ENCODE measurements around the gene ACTR5. TPM values are rescaled to one million over a fixed set of nuclear protein-coding genes. Genes with fewer than 3 reads are reported as not detected.

Gene ACTR5
- total and polyA plus RNA-seq, 2 of the 13 experiments (the other 11 are each of a cell fraction or from before 2014, with no cell fraction given), result 19.5 to 20.5 TPM

GRCh38 chr20:38805502-38805957 lies 57.3 kb downstream of the ACTR5 start, which contains the start of gene PPP1R16B (continued):
- TF ChIP-seq SNAPC4 (CRISPR knock-in tag; IDR thresholded peaks at IDR 0.05), result no peak
- no peak for TF ChIP-seq ZNF775 (CRISPR knock-in tag; IDR thresholded peaks at IDR 0.05; ENCODE audit: borderline replicate concordance)
- TF ChIP-seq ZNF800 (CRISPR knock-in tag; IDR thresholded peaks at IDR 0.05), result 0 out of 2 replicates have a peak, but pooled peaks have one; percentile 27
- TF ChIP-seq ZNF280B (CRISPR knock-in tag; IDR thresholded peaks at IDR 0.05; ENCODE audit: borderline replicate concordance), result 0 out of 2 replicates have a peak, but pooled peaks have one; percentile 20
- no peak for TF ChIP-seq SP140L (CRISPR knock-in tag; IDR thresholded peaks at IDR 0.05; ENCODE audit: borderline replicate concordance)
- TF ChIP-seq ZKSCAN1 (IDR thresholded peaks at IDR 0.05; ENCODE audit: low read length), result no peak
- no peak for TF ChIP-seq ZNF235 (CRISPR knock-in tag; IDR thresholded peaks at IDR 0.05; ENCODE audit: borderline replicate concordance)
- peak; percentile 22; the same call in 1 of the 2 replicates for TF ChIP-seq ZNF891 (CRISPR knock-in tag; IDR thresholded peaks at IDR 0.05)
- peak; percentile 37; the same call in 1 of the 2 replicates for TF ChIP-seq GABPB1 (CRISPR knock-in tag; IDR thresholded peaks at IDR 0.05)
- no peak for TF ChIP-seq ZNF691 (CRISPR knock-in tag; IDR thresholded peaks at IDR 0.05; ENCODE audit: borderline replicate concordance, low read depth)
- peak; percentile 22; the same call in 1 of the 2 replicates for TF ChIP-seq ZNF777 (CRISPR knock-in tag; IDR thresholded peaks at IDR 0.05)
- TF ChIP-seq THAP7 (CRISPR knock-in tag; IDR thresholded peaks at IDR 0.05), result no peak
- 0 out of 2 replicates have a peak, but pooled peaks have one; percentile 48 for TF ChIP-seq SALL2 (CRISPR knock-in tag; IDR thresholded peaks at IDR 0.05)
- TF ChIP-seq ATF7 (IDR thresholded peaks at IDR 0.05), result no peak
- TF ChIP-seq ATF7 (CRISPR knock-in tag; IDR thresholded peaks at IDR 0.05), result no peak
- TF ChIP-seq THAP9 (CRISPR knock-in tag; IDR thresholded peaks at IDR 0.05; ENCODE audit: borderline replicate concordance), result peak; percentile 17; the same call in 1 of the 2 replicates
